HL-60 (cell line): ENCODE data around the gene KIR3DL1.
A peak's percentile ranks its signal among the peaks of the same experiment; 100 is the strongest.

ENCODE experiments used
- CTCF ChIP-seq: IDR thresholded peaks from one replicate; pipeline ENCODE4 v1.5.1; 2011; ENCODE audit warnings: low read length, control low read depth, inconsistent platforms; ENCODE audit not compliant: insufficient read depth
- POLR2AphosphoS5 ChIP-seq: IDR thresholded peaks from 2 replicates; pipeline ENCODE4 v1.6.1; 2012; ENCODE audit warnings: low read depth
- REST ChIP-seq: IDR thresholded peaks from 2 replicates; pipeline ENCODE4 v1.6.1; 2012; ENCODE audit warnings: low read depth; ENCODE audit not compliant: insufficient replicate concordance

- TF ChIP-seq CTCF (no peak), POLR2AphosphoS5 (peak; percentile 89), REST (no peak)
Observed at GRCh38 chr19:54873990-54874389, 57.7 kb downstream of the KIR3DL1 start, which contains the start of gene FCAR.
